ENCODE measurements around the gene PPP4R2. TPM values are rescaled to one million over a fixed set of nuclear protein-coding genes. Genes with fewer than 3 reads are reported as not detected.

Gene PPP4R2
- polyA plus RNA-seq, 3 donors, result 14.3 to 25.4 (median 18.7) TPM

- Histone ChIP-seq H3K9ac (ENCODE audit: insufficient read depth, low read length, poor library complexity, severe bottlenecking) (no peak overlapping the region), H3K27ac (ENCODE audit: low read depth in 1 of 2, low read length in 2 of 2) (no peak overlapping the region), H3K9me3 (replicated peaks in 1 of 2; ENCODE audit: control insufficient read depth in 1 of 2, insufficient read depth in 1 of 2, low read length in 2 of 2) (no peaks in the 10 kb centered on the region), H3K27me3 (ENCODE audit: control insufficient read depth in 2 of 2, insufficient read depth in 2 of 2, low read length in 2 of 2) (no peaks in the 10 kb centered on the region), H3K36me3 (replicated peaks in 1 of 2; ENCODE audit: control insufficient read depth in 1 of 2, insufficient read depth in 2 of 2, low read length in 2 of 2) (no peaks in the 10 kb centered on the region), H3K79me2 (ENCODE audit: insufficient read depth, low read length) (no peaks in the 10 kb centered on the region), H3K4me1 (ENCODE audit: control insufficient read depth in 1 of 2, insufficient read depth in 2 of 2, low read length in 2 of 2) (no peaks in the 10 kb centered on the region), H2AFZ (ENCODE audit: insufficient read depth, low read depth, low read length, poor library complexity, severe bottlenecking) (no peak overlapping the region), H3K4me3 (replicated peaks in 1 of 3; ENCODE audit: low read depth in 2 of 3, low read length in 3 of 3) (no peak overlapping the region), H3K4me2 (replicated peaks; ENCODE audit: extremely low read depth, low read length, poor library complexity, severe bottlenecking) (no peak overlapping the region), H4K20me1 (ENCODE audit: insufficient read depth, low read length) (no peaks in the 10 kb centered on the region)
- no peak overlapping the region for H3K27ac Mint-ChIP-seq
- intact Hi-C loops (cut with micrococcal nuclease), result loop anchor here (10.0 kb wide), 2 partner anchors 149 to 1209 kb away; no protein-coding TSS in a partner anchor
- peaks cover 0 to 3% (median 0%) of the 10 kb centered on the region in 3 donors for H3K27me3 Mint-ChIP-seq (ENCODE audit: low read depth in 3 of 3)
- TF ChIP-seq CTCF (IDR thresholded peaks at IDR 0.05), result no peak
- H3K4me1 Mint-ChIP-seq, result peaks cover 3% of the 10 kb centered on the region
- H3K9me3 Mint-ChIP-seq, result peaks cover 0 to 2% (median 0%) of the 10 kb centered on the region in 7 donors
- DNase-seq, result no peak
- no CpG with 5 or more reads among the region's 2 CpGs for WGBS (ENCODE audit: insufficient coverage)
- no peak overlapping the region for H3K4me3 Mint-ChIP-seq
- H3K36me3 Mint-ChIP-seq, result no peaks in the 10 kb centered on the region
Observed at GRCh38 chr3:73084170-73084569, 87.6 kb downstream of the PPP4R2 start.

- Histone ChIP-seq H3K4me3 (replicated peaks in 1 of 3; ENCODE audit: low read depth in 2 of 3, low read length in 3 of 3) (no peak overlapping the region), H3K4me1 (ENCODE audit: control insufficient read depth in 1 of 2, insufficient read depth in 2 of 2, low read length in 2 of 2) (no peaks in the 10 kb centered on the region), H2AFZ (ENCODE audit: insufficient read depth, low read depth, low read length, poor library complexity, severe bottlenecking) (no peak overlapping the region), H3K27me3 (ENCODE audit: control insufficient read depth in 2 of 2, insufficient read depth in 2 of 2, low read length in 2 of 2) (no peaks in the 10 kb centered on the region), H3K79me2 (ENCODE audit: insufficient read depth, low read length) (no peaks in the 10 kb centered on the region), H3K36me3 (replicated peaks in 1 of 2; ENCODE audit: control insufficient read depth in 1 of 2, insufficient read depth in 2 of 2, low read length in 2 of 2) (no peaks in the 10 kb centered on the region), H3K9ac (ENCODE audit: insufficient read depth, low read length, poor library complexity, severe bottlenecking) (no peak overlapping the region), H3K9me3 (replicated peaks in 1 of 2; ENCODE audit: control insufficient read depth in 1 of 2, insufficient read depth in 1 of 2, low read length in 2 of 2) (no peaks in the 10 kb centered on the region), H3K4me2 (replicated peaks; ENCODE audit: extremely low read depth, low read length, poor library complexity, severe bottlenecking) (no peak overlapping the region), H3K27ac (ENCODE audit: low read depth in 1 of 2, low read length in 2 of 2) (no peak overlapping the region), H4K20me1 (ENCODE audit: insufficient read depth, low read length) (no peaks in the 10 kb centered on the region)
- H3K27me3 Mint-ChIP-seq (ENCODE audit: low read depth in 3 of 3), result peaks cover 0 to 2% (median 0%) of the 10 kb centered on the region in 3 donors
- DNase-seq, result peak; percentile 19 to 38 (median 36)
- H3K4me3 Mint-ChIP-seq, result no peak overlapping the region
- H3K27ac Mint-ChIP-seq, result peak overlapping the region in 1 of 7 donors; percentile 82
- intact Hi-C loops (cut with micrococcal nuclease), result loop anchor here (10.0 kb wide), 2 partner anchors 151 to 1211 kb away; no protein-coding TSS in a partner anchor
- peak; percentile 91 for TF ChIP-seq CTCF (IDR thresholded peaks at IDR 0.05)
- 83% methylated on average over 3 of the region's 8 CpGs for WGBS (ENCODE audit: insufficient coverage)
- peaks cover 3% of the 10 kb centered on the region for H3K4me1 Mint-ChIP-seq
- H3K9me3 Mint-ChIP-seq, result peaks cover 0 to 9% (median 0%) of the 10 kb centered on the region in 7 donors
- no peaks in the 10 kb centered on the region for H3K36me3 Mint-ChIP-seq
Observed at GRCh38 chr3:73086071-73086494, 89.5 kb downstream of the PPP4R2 start.

Data from CD14-positive monocyte (primary cell).